Nucleus accumbens (tissue), 56 donors: ENCODE results near the gene TAF4B.
"Not testable (repeated sequence)": the region's sequence is repeated elsewhere in the genome, so short reads cannot be mapped to it uniquely, and the experiment has no call there.

ENCODE experiments used
- DNase-seq, 56 donors: peaks; one replicate each; lab custom pipeline; 2025; lab: John Stamatoyannopoulos, UW

Gene TAF4B, protein sequence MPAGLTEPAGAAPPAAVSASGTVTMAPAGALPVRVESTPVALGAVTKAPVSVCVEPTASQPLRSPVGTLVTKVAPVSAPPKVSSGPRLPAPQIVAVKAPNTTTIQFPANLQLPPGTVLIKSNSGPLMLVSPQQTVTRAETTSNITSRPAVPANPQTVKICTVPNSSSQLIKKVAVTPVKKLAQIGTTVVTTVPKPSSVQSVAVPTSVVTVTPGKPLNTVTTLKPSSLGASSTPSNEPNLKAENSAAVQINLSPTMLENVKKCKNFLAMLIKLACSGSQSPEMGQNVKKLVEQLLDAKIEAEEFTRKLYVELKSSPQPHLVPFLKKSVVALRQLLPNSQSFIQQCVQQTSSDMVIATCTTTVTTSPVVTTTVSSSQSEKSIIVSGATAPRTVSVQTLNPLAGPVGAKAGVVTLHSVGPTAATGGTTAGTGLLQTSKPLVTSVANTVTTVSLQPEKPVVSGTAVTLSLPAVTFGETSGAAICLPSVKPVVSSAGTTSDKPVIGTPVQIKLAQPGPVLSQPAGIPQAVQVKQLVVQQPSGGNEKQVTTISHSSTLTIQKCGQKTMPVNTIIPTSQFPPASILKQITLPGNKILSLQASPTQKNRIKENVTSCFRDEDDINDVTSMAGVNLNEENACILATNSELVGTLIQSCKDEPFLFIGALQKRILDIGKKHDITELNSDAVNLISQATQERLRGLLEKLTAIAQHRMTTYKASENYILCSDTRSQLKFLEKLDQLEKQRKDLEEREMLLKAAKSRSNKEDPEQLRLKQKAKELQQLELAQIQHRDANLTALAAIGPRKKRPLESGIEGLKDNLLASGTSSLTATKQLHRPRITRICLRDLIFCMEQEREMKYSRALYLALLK

DNA sequence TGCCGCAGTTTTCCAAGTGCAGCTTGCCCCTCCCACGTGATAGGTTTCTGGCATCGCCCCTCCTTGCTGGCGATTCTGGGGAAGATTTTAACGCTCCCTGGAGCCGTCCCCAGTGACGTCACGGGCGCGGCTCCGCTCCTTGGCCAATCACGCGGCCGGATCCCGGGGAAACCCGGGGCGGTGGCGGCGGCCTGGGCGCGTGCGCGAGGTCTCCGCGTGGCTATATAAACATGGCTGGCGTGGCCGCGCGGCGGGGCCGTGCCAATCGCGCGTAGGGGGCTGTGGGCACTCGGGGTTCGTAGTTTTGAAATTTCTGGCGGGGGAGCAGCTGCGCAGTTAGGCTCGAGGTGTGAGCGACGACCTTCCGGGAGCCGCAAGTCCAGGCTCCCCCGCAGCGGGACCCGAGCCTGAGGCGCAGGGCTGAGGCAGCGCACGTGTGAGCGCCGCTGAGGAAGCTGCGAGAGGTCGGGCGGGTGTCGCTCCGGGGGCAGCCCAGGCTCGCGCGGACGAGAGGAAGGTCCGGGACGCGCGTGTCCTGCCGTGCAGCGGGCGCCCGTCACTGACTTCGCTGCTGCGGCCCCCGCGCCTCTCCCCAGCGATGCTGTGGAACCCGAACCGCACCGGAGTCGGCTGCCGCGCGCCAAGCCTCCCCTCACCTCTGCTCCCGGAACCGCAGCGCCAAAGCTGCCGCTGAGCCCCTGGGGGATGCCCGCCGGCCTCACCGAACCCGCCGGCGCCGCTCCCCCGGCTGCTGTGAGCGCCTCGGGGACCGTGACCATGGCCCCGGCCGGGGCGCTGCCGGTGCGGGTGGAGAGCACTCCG lies at the start of gene TAF4B:
TSS of gene TAF4B (plus strand) at position 217 of the 822 bp plus-strand sequence. CDS start at position 706, 489 bp downstream.
- DNase-seq = peak; percentile 52 to 97 (median 88)

DNA sequence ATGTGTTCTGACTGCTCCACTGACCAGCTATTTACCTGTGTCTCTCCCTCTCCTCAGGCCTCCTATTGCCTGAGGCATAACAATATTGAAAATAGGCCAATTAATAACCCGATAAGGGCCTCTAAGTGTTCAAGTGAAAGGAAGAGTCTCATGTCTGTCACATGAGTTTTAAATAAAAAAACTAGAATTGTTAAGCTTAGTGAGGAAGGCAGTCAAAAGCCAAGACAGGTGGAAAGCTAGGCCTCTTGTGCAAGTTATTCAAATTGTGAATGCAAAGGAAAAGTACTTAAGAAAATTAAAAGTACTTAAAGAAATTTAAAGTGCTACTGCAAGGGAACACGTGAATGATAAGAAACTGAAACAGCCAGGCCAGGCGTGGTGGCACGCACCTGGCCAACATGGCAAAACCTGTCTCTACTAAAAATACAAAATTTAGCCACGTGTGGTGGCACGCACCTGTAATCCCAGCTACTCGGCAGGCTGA lies 44.9 kb upstream of the TAF4B start:
- no peak for DNase-seq

DNA sequence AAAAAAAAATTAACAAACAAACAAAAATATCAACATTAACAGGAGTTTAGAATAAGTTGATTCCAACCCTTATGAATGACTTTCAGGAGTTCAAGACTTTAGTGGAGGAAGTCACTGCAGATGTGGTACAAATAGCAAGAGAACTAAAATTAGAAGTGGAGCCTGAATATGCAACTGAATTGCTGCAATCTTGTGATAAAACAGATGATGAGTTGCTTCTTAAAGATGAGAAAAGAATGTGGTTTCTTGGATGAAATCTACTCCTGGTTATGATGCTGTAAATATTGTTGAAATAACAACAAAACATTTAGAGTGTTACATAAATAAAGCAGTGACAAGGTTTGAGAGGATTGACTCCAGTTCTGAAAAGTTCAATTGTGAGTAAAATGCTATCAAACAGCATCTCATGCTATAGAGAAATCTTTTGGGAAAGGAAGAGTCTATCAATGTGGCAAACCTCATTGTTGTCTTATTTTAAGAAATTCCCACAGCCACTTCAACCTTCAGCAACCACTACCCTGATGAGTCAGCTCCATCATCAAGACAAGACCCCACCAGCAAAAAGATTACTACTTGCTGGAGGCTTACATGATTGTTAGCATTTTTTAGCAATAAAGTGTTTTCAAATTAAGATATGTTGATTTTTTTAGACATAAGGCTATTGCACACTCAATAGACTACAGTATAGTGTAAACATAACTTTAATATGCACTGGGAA lies 42.7 kb upstream of the TAF4B start:
- no peak for DNase-seq

DNA sequence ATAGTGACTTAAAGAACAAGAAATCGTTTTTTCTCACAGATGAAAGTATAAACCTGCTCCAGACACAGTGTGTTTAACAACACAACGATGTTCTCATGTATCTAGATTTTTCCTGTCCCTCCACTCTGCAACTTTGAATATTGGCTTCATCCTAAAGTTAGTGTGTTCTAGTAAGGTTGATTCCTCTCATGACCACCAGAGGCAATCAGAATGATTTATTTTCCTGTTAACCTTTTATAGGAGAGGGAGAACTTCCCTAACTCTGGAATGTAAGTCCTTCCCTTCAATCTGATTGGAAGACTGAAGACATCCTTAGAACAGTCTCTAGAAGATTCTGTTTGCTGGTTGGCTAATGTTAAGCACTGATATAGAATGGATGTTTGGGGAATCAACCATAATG lies 41.0 kb upstream of the TAF4B start:
- no peak for DNase-seq

DNA sequence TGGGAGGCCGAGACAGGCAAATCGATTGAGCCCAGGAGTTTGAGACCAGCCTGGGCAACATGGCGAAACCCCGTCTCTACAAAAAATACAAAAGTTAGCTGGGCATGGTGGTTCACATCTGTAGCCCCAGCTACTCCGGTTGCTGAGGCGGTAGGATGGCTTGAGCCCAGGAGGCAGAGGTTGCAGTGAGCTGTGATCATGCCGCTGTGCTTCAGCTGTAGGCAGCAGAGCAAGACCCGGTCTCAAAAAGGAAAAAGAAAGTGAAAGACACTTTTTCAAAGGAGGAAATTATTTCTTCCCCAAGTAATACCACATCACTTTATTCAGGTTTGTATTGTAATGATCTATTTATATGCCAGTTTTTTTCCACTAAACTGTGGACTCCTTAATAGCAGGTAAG lies 35.7 kb upstream of the TAF4B start:
- DNase-seq = no peak

DNA sequence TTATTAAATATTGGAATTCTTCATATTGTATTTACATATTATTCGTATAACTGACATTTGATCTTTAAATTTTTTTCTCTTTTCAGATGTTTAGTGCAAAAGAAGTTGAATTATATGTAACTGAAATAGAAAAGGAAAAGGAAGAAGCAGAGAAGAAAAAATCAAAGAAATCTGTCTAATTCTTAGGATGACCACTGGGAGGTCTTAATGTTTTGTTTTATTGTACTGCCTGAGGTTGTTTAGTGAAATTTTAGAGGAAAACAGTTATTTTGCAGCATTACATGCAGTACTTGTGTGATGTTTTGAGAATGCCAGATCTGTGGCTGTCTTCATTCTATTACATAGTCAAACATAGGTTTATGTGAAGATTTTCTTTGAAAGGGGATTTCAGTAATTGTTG lies 34.0 kb upstream of the TAF4B start:
- DNase-seq = no peak

DNA sequence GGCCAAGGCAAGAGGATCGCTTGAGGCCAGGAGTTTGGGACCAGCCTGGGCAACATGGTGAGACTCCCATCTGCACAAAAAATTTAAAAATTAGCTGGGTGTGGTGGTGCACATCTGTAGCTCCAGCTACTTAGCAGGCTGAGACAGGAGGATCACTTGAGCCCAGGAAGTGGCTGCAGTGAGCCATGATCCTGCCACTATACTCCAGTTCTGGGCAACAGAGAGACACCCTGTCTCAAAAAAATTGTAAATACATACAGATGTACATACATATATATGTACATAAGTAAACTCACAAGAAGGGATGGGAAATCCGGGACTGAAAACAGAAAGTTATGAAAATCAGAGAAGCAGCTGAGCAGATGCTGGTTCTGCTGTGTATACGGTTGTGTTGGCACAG lies 29.6 kb upstream of the TAF4B start:
- no peak for DNase-seq

DNA sequence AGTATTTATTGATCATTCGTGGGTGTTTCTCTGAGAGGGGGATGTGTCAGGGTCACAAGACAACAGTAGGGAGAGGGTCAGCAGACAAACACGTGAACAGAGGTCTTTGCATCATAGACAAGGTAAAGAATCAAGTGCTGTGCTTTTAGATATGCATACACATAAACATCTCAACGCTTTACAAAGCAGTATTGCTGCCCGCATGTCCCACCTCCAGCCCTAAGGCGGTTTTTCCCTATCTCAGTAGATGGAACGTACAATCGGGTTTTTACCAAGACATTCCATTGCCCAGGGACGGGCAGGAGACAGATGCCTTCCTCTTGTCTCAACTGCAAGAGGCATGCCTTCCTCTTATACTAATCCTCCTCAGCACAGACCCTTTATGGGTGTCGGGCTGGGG lies 24.2 kb upstream of the TAF4B start:
- DNase-seq = not testable (repeated sequence)

DNA sequence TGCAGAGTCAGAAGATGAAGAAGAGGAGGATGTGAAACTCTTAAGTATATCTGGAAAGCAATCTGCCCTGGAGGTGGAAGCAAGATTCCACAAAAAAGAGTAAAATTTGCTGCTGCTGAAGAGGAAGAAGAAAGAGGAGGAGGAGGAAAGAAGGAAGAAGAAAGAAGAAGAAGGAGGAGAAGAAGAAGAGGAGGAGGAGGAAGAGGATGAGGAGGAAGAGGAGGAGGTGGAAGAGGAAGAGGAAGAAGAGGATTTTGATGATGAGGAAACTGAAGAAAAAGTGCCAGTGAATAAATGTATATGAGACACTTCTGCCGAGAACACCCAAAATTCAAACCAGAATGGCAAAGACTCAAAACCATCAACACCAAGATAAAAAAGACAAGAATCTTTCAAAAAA lies 20.9 kb upstream of the TAF4B start:
- DNase-seq = no peak

DNA sequence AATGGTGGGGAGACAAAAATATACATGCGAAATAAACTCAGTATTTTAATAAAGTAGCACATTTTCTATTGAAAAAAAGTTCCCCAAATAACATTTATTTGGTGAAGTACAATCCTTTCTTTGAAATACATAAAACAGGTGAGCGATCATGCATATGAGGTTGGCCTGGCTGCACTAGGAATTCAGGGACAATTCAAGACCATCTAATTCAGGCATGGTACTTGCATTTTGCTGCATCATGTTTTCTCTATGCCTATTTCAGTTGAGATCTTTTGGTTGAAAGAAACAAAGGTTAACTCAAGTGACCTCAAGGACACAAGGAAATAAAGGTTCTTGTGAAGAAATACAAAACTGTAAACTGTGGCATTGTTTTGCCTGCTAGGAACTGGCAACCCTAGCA lies 19.8 kb upstream of the TAF4B start:
- no peak for DNase-seq

DNA sequence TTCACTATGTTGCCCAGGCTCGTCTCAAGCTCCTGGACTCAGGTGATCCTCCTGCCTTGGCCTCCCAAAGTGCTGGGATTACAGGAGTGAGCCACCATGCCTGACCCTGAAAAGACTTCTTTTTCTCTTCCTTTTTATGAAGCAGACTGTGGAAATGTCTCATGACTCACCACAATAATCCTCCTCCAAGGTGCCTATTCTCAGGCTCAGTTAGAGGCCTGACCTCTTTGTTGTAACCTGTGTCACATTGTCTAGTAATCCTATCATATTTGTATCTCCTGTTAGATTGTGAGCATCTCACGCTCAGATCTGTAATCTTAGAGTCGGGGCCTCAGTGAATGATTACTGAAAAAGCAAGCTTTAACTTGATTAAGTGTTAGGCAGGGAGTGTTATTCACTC lies 18.3 kb upstream of the TAF4B start:
- no peak for DNase-seq

DNA sequence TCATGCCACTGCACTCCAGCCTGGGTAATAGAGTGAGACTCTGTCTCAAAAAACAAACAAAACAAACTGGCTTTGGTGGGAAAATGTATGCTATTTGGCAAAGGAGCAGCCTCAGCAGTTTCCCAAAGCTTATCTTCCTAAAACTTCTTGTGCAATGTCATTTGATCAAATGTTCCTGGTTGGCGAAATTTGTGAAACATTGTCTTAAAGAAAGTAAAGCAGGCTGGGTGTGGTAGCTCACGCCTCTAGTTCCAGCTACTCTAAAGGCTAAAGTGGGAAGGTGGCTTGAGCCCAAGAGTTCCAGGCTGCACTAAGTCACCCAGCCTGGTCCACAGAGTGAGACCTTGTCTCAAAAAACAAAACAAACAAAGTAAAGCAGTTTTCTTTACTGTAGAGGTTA lies 17.3 kb upstream of the TAF4B start:
- no peak for DNase-seq

DNA sequence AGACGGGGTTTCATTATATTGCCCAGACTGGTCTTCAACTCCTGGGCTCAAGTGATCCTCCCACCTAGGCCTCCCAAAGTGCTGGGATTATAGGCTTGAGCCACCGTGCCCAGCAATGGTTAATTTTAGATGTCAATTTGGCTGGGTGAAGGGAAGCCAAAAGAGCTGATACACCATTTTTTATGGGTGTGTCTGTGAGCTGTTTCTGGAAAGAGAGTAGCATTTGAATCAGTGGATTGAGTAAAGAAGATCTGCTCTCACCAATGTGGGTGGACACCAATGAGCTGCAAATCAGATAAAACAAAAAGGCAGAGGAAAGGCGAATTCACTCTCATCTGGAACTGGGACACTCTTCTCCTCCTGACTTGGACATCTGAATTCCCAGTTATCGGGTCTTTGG lies 16.1 kb upstream of the TAF4B start:
- no peak for DNase-seq

DNA sequence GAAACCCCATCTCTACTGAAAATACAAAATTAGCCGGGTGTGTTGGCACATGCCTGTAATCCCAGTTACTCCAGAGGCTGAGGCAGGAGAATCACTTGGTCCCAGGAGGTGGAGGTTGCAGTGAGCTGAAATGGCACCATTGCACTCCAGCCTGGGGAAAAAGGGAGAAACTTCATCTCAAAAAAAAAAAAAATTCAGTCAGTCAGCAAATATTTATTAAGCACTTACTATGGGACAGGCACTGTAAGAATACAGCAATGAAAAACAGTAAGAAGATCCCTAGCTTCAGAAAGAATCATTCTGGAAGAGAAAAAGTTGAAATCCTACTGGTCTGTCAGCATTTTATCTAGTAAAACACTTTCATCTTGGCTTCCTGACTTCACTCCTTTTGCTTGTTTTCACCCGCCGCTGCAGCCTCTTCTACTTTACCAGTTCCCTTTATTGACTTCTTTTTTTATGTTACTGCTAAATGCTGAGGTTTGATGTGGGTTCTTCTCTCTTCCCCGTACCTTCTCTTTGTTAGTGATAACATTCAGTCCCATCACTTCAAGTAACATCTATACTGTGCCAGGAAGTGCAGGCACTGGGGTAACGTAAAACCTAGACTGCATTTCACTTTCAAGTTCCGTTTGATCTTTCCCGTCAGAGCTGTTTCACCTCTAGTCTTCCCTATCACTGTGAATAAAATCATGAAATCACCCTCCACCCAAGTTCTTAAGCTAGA lies 10.8 kb upstream of the TAF4B start:
- no peak for DNase-seq

DNA sequence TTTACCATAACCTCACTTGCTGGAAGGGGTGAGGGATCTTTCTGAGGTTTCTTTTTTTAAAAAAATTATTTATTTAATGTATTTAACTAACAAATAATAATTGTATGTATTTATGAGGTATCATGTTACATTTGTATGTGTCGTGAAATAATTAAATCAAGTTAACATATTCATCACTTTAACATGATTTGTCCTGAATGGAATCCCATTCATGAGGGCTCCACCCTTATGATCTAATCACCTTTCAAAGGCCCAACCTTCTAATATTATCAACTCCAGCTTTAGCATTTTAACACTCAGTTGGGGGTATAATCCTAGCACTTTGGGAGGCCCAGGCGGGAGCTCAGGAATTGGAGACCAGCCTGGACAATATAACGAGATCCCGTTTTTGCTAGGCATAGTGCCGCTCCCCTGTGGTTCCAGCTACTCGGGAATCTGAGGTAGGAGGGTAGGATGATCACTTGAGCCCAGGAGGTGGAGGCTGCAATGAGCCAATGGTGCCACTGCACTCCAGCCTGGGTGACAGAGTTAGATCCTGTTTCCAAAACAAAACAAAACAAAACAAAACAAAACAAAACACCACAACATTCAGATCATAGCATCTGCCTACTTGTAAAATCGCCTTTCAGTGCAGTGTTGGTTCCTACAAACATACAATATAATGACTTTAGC lies 1.1 kb upstream of the TAF4B start:
- DNase-seq = peak in 2 of 56 donors; percentile 0 to 4

DNA sequence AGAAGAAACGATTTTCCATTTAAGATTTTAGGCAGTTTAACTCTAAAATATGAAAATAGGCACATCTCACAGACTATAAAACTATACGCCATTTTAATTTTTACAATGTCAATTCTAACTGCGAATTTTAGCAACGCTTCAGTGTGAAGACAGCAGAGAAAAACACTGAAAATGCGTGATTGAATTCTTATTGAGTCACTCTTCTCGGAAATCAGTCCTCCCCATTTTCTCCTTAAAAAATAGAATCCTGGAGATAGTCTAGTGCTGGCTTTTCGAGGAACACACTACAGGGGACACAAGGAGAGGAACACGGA lies 373 bp upstream of the TAF4B start:
- no peak for DNase-seq

DNA sequence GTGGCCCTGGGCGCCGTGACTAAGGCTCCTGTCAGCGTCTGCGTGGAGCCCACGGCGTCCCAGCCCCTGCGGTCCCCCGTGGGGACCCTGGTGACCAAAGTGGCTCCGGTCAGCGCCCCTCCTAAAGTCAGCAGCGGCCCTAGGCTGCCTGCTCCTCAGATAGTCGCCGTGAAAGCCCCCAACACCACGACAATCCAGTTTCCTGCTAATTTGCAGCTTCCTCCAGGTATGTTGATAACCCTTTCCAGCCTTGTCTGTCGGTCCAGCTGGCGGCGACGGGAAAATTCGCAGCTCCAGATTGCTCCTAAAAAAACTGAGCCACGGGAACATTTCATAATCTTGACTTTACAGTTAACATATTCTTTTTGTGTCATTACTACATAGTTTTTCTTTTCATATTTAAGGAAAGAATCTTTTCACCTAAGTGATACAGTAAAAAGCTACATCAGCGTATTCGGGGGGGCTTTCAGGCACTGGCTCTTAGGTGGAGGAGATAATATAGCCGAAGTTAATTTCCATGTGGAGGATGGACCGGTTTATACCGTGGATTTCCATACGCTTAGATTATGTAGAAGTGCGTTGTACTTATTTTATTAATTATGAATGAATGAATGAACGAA lies 916 bp downstream of the TAF4B start:
- DNase-seq = peak in 12 of 56 donors; percentile 3 to 43 (median 22)

DNA sequence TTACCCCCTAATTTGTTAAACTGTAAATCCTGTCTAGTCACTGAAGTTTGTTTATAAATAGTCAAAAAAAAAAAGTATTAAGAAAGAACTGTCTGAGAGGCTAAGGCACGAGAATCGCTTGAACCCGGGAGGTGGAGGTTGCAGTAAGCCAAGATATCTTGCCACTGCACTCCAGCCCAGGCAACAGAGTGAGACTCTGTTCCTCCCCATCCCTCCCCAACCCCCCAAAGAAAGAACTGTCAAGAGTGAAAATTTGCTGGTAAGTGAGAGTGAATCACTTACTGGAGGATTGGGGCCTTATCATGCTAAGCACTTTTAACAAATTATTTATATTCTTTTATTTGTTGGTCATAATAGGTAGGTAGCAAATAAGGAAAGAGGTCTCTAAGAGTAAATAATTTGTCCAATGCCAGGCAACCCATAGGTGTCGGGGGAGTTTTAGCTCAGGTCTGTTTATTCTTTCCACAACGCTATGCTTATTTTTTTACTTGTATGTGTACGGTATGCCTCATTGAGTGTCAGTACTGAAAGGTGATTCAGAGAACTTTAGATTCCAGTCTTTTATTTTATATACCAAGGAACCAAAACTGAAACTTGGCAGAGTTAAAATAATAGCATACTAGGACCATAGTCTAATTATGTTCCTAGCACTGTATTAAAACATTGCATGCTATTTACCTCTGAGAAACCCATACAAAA lies 2.5 kb downstream of the TAF4B start:
- no peak for DNase-seq
